AG04450 (cell line): ENCODE data around the gene SPRR2D. TPM values are rescaled to one million over a fixed set of nuclear protein-coding genes. Genes with fewer than 3 reads are reported as not detected.

ENCODE experiments used
- CTCF ChIA-PET: fragments of 300-600, 350-600 bp; formaldehyde crosslinking; extraction: SDS; loops from one replicate; lab custom pipeline; 2022; ENCODE audit warnings: antibody characterized with exemption, inconsistent platforms; lab: Charles Lee
- POLR2A ChIA-PET: fragments of 350-600 bp; formaldehyde crosslinking; extraction: SDS; loops from one replicate; lab custom pipeline; 2021; ENCODE audit warnings: antibody characterized with exemption, inconsistent platforms; lab: Yijun Ruan, JAX
- DNase-seq: peaks from one replicate; pipeline ENCODE4 v3.0.0-alpha.2; 2011; ENCODE audit warnings: low read depth, low spot score
- H3K27ac ChIP-seq: one replicate; pipeline ENCODE4 v1.5.1; 2012; ENCODE audit warnings: low read depth, low read length, control low read depth
- H3K27me3 ChIP-seq: one replicate; pipeline ENCODE4 v1.6.0; 2012; ENCODE audit warnings: low read length; ENCODE audit not compliant: control insufficient read depth, insufficient read depth
- H3K4me3 ChIP-seq: 2 replicates; pipeline ENCODE4 v1.5.1; 2011; ENCODE audit warnings: mild to moderate bottlenecking, low read depth, low read length, control low read depth
- H3K9me3 ChIP-seq: 2 replicates; pipeline ENCODE4 v1.5.1; 2012; ENCODE audit warnings: low read length; ENCODE audit not compliant: control insufficient read depth, insufficient read depth
- CTCF ChIP-seq: IDR thresholded peaks from 2 replicates; pipeline ENCODE4 v1.5.1; 2011; ENCODE audit warnings: low read depth, low read length, control low read depth, inconsistent platforms
- polyA plus RNA-seq: library from polyadenylated mRNA; depleted of rRNA; stranded (reverse); fragments of >200 nt; gene quantifications from 2 replicates; pipeline ENCODE4 v1.2.3, GENCODE V29; 2011

Gene SPRR2D
- polyA plus RNA-seq, 1 experiment: not detected

GRCh38 chr1:153001382-153001781 lies 39.5 kb downstream of the SPRR2D start, which contains the start of gene SPRR3:
Gene SPRR3, plus strand, starts transcription at chr1:153001749. Its CDS starts 1,272 bp downstream, at chr1:153003021.
- no peak for DNase-seq
- H3K27ac ChIP-seq: no peak within 1 kb of the TSS
- peaks cover 3% of the 10 kb centered on the region for H3K9me3 ChIP-seq
- TF ChIP-seq CTCF: no peak
- no peak within 1 kb of the TSS for H3K4me3 ChIP-seq
- ChIA-PET POLR2A (no interaction called here), CTCF (no interaction called here)
- H3K27me3 ChIP-seq: no peaks in the 10 kb centered on the region

GRCh38 chr1:153000294-153000693 lies 40.6 kb downstream of the SPRR2D start:
- no peak for DNase-seq
- no peak for TF ChIP-seq CTCF
- Histone ChIP-seq H3K27me3 (no peaks in the 10 kb centered on the region), H3K9me3 (peaks cover 3% of the 10 kb centered on the region), H3K27ac (no peak overlapping the region), H3K4me3 (no peak overlapping the region)
- CTCF ChIA-PET: no interaction called here
- POLR2A ChIA-PET: no interaction called here

- H3K4me3 ChIP-seq: no peak overlapping the region
- POLR2A ChIA-PET: no interaction called here
- no peaks in the 10 kb centered on the region for H3K27me3 ChIP-seq
- H3K9me3 ChIP-seq: peaks cover 3% of the 10 kb centered on the region
- CTCF ChIA-PET: no interaction called here
- TF ChIP-seq CTCF: no peak
- H3K27ac ChIP-seq: no peak overlapping the region
- no peak for DNase-seq
Measured at GRCh38 chr1:152999818-153000217, 41.1 kb downstream of the SPRR2D start.

GRCh38 chr1:152998476-152998875 lies 42.4 kb downstream of the SPRR2D start:
- TF ChIP-seq CTCF: no peak
- peaks cover 3% of the 10 kb centered on the region for H3K9me3 ChIP-seq
- POLR2A ChIA-PET: no interaction called here
- no peak for DNase-seq
- no peak overlapping the region for H3K27ac ChIP-seq
- no peak overlapping the region for H3K4me3 ChIP-seq
- CTCF ChIA-PET: no interaction called here
- H3K27me3 ChIP-seq: no peaks in the 10 kb centered on the region

GRCh38 chr1:152997901-152998300 lies 43.0 kb downstream of the SPRR2D start:
- CTCF ChIA-PET: no interaction called here
- Histone ChIP-seq H3K9me3 (peaks cover 5% of the 10 kb centered on the region; the same call in 1 of the 2 replicates), H3K4me3 (no peak overlapping the region), H3K27ac (no peak overlapping the region), H3K27me3 (no peaks in the 10 kb centered on the region)
- POLR2A ChIA-PET: no interaction called here
- no peak for DNase-seq
- TF ChIP-seq CTCF: no peak
